ENCODE measurements around the gene ST3GAL6.

ST3GAL6 gene

DNA sequence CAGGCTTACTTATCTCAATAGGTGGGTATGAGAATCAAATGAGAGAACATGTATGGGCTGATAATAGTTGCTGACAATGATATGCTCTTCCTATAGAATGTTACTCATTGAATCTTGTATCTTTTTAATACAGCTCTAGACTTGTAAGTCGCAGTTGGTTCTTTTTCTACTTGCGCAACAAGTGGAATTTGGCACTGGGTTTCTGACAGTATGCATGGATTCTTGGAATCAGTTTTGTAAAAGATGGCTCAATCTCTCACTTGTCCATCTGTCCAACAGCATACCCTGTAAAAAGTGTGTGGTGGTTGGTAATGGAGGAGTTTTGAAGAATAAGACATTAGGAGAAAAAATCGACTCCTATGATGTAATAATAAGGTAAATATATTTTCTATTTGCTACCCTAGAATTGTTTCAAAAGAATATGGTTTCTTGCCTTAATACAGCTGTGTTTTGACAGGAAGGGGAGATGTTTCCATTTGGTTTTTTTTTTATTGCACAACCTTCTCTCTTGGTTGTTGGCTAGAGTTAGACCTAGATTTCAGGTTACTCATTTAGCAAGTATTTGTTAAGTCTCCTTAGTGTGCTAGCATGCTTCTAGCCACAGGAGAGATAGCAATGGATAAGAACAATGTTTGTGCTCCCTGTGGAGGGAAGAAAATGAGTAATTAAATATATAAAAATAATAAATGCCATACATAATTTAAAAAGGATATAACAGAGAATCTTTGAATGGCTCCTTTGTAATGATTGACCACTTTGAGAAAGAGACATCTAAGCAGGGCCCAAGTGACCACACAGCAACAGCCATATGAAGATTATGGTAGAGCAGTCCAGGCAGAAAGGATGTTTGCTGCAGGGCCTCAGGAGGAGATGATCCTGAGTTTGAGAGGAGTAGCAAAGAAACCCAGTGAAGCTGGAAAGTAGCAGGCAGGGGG is 21.8 kb downstream of the ST3GAL6 start:
- DNase-seq (ENCODE audit: low read depth), result no peak
- TF ChIP-seq CTCF (IDR thresholded peaks at IDR 0.05; ENCODE audit: insufficient read depth, low read depth, low read length, missing control alignments), result no peak

GRCh38 chr3:98786364-98787006 is 23.3 kb downstream of the ST3GAL6 start:
- no peak for TF ChIP-seq CTCF (IDR thresholded peaks at IDR 0.05; ENCODE audit: insufficient read depth, low read depth, low read length, missing control alignments)
- H3K4me3 ChIP-seq (ENCODE audit: low read depth, low read length), result no peak overlapping the region
- peak; percentile 43 for DNase-seq (ENCODE audit: low read depth)

More for the DNA sequence above, 21.8 kb downstream of the ST3GAL6 start:
- no peak overlapping the region for H3K4me3 ChIP-seq (ENCODE audit: low read depth, low read length)

GRCh38 chr3:98787181-98787580 is 24.0 kb downstream of the ST3GAL6 start:
- no peak overlapping the region for H3K4me3 ChIP-seq (ENCODE audit: low read depth, low read length)
- TF ChIP-seq CTCF (IDR thresholded peaks at IDR 0.05; ENCODE audit: insufficient read depth, low read depth, low read length, missing control alignments), result no peak
- DNase-seq (ENCODE audit: low read depth), result no peak

- TF ChIP-seq CTCF (IDR thresholded peaks at IDR 0.05; ENCODE audit: insufficient read depth, low read depth, low read length, missing control alignments), result no peak
- DNase-seq (ENCODE audit: low read depth), result no peak
- H3K4me3 ChIP-seq (ENCODE audit: low read depth, low read length), result no peak overlapping the region
These were observed 25.5 kb downstream of the ST3GAL6 start for GRCh38 chr3:98788651-98789050.

GRCh38 chr3:98791341-98792325 is 28.5 kb downstream of the ST3GAL6 start:
- TF ChIP-seq CTCF (IDR thresholded peaks at IDR 0.05; ENCODE audit: insufficient read depth, low read depth, low read length, missing control alignments), result no peak
- no peak for DNase-seq (ENCODE audit: low read depth)
- H3K4me3 ChIP-seq (ENCODE audit: low read depth, low read length), result no peak overlapping the region

GRCh38 chr3:98793971-98794370 is 30.8 kb downstream of the ST3GAL6 start:
- H3K4me3 ChIP-seq (ENCODE audit: low read depth, low read length), result no peak overlapping the region
- DNase-seq (ENCODE audit: low read depth), result no peak
- no peak for TF ChIP-seq CTCF (IDR thresholded peaks at IDR 0.05; ENCODE audit: insufficient read depth, low read depth, low read length, missing control alignments)

All from GM12865 (cell line).